Testis (tissue), 2 donors: ENCODE results near the gene FRAT2.
"Not testable (repeated sequence)": the region's sequence is repeated elsewhere in the genome, so short reads cannot be mapped to it uniquely, and the experiment has no call there.

Experiments used
- POLR2A ChIP-seq: fragments of 450-650 bp; IDR thresholded peaks from one replicate; pipeline ENCODE4 v1.6.1; 2017; ENCODE audit warnings: antibody characterized with exemption, mild to moderate bottlenecking, moderate library complexity
- TF ChIP-seq, protein P1 (sequence below), 3 experiments: fragments of 450-650 bp in 2 of 3; fragments of 200-600 bp in 1 of 3; sonication (generic) in 1 of 3; IDR thresholded peaks; one replicate each; pipeline ENCODE4 v1.5.1; 2016 to 2019; ENCODE audit warnings: antibody characterized with exemption in 3 of 3, mild to moderate bottlenecking in 2 of 3, moderate library complexity in 1 of 3

DNA sequence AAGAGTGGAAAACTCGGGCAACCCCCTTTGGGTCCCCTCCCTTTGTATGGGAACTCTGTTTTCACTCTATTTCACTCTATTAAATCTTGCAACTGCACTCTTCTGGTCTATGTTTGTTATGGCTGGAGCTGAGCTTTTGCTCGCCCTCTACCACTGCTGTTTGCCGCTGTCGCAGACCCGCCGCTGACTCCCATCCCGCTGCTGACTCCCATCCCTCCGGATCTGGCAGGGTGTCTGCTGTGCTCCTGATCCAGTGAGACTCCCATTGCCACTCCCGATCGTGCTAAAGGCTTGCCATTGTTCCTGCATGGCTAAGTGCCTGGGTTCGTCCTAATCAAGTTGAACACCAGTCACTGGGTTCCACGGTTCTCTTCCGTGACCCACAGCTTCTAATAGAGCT lies 44.5 kb downstream of the FRAT2 start:
- TF ChIP-seq, protein P1, sequence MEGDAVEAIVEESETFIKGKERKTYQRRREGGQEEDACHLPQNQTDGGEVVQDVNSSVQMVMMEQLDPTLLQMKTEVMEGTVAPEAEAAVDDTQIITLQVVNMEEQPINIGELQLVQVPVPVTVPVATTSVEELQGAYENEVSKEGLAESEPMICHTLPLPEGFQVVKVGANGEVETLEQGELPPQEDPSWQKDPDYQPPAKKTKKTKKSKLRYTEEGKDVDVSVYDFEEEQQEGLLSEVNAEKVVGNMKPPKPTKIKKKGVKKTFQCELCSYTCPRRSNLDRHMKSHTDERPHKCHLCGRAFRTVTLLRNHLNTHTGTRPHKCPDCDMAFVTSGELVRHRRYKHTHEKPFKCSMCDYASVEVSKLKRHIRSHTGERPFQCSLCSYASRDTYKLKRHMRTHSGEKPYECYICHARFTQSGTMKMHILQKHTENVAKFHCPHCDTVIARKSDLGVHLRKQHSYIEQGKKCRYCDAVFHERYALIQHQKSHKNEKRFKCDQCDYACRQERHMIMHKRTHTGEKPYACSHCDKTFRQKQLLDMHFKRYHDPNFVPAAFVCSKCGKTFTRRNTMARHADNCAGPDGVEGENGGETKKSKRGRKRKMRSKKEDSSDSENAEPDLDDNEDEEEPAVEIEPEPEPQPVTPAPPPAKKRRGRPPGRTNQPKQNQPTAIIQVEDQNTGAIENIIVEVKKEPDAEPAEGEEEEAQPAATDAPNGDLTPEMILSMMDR (IDR thresholded peaks at IDR 0.05): not testable (repeated sequence)
- not testable (repeated sequence) for TF ChIP-seq POLR2A
